Dermis blood vessel endothelial cell (primary cell): ENCODE data around the gene GSTT2B. TPM values are rescaled to one million over a fixed set of nuclear protein-coding genes. Genes with fewer than 3 reads are reported as not detected.
"Not testable (repeated sequence)": the region's sequence is repeated elsewhere in the genome, so short reads cannot be mapped to it uniquely, and the experiment has no call there.

Experiments used
- DNase-seq: peaks from one replicate; pipeline ENCODE4 v3.0.0; 2010
- total RNA-seq: library from RNA; depleted of rRNA; stranded (reverse); fragments of >200 nt; gene quantifications from 2 replicates; pipeline ENCODE4 v1.2.3, GENCODE V29; 2014

The GSTT2B gene
- total RNA-seq, 1 donor from 2014 or later, result 1.4 TPM

- peak; percentile 84 for DNase-seq
Observed at GRCh38 chr22:23984430-23984829, 23.4 kb upstream of the GSTT2B start.

GRCh38 chr22:23980567-23980966 lies 19.6 kb upstream of the GSTT2B start:
- DNase-seq, result not testable (repeated sequence)

- DNase-seq, result not testable (repeated sequence)
Observed at GRCh38 chr22:23979557-23980240, 18.7 kb upstream of the GSTT2B start, which contains the start of gene GSTT2. Gene GSTT2, plus strand, starts transcription at chr22:23980134.

GRCh38 chr22:23977304-23977703 lies 16.3 kb upstream of the GSTT2B start:
- DNase-seq, result not testable (repeated sequence)

- DNase-seq, result not testable (repeated sequence)
Observed at GRCh38 chr22:23974836-23975352, 13.9 kb upstream of the GSTT2B start.

GRCh38 chr22:23974345-23974744 lies 13.3 kb upstream of the GSTT2B start, which contains the start of gene DDT:
Gene DDT, minus strand, starts transcription at chr22:23974441. Its CDS starts 27 bp downstream, at chr22:23974414.
- DNase-seq, result not testable (repeated sequence)

- DNase-seq, result not testable (repeated sequence)
Observed at GRCh38 chr22:23971927-23972326, 10.9 kb upstream of the GSTT2B start.

- no peak for DNase-seq
Observed at GRCh38 chr22:23970816-23971486, 10.0 kb upstream of the GSTT2B start.

GRCh38 chr22:23970201-23970641 lies 9.2 kb upstream of the GSTT2B start:
- DNase-seq, result no peak

GRCh38 chr22:23969071-23969470 lies 8.1 kb upstream of the GSTT2B start:
- no peak for DNase-seq

- not testable (repeated sequence) for DNase-seq
Observed at GRCh38 chr22:23966568-23966967, 5.6 kb upstream of the GSTT2B start, which contains the start of gene DDTL. Gene DDTL, plus strand, starts transcription at chr22:23966888. Its CDS starts 27 bp downstream, at chr22:23966915.

GRCh38 chr22:23966094-23966493 lies 5.1 kb upstream of the GSTT2B start:
- not testable (repeated sequence) for DNase-seq

GRCh38 chr22:23956301-23956900 lies 4.6 kb downstream of the GSTT2B start:
- peak; percentile 82 for DNase-seq

- not testable (repeated sequence) for DNase-seq
Observed at GRCh38 chr22:23955886-23956285, 5.1 kb downstream of the GSTT2B start.

GRCh38 chr22:23954991-23955305 lies 6.0 kb downstream of the GSTT2B start:
- not testable (repeated sequence) for DNase-seq

GRCh38 chr22:23954193-23954990 lies 6.6 kb downstream of the GSTT2B start:
- DNase-seq, result not testable (repeated sequence)

GRCh38 chr22:23953485-23953884 lies 7.5 kb downstream of the GSTT2B start:
- DNase-seq, result not testable (repeated sequence)

GRCh38 chr22:23952794-23953405 lies 8.1 kb downstream of the GSTT2B start:
- not testable (repeated sequence) for DNase-seq

- DNase-seq, result not testable (repeated sequence)
Observed at GRCh38 chr22:23951383-23951782, 9.6 kb downstream of the GSTT2B start.

- DNase-seq, result not testable (repeated sequence)
Observed at GRCh38 chr22:23949764-23950163, 11.2 kb downstream of the GSTT2B start.

- DNase-seq, result not testable (repeated sequence)
Observed at GRCh38 chr22:23947391-23947790, 13.6 kb downstream of the GSTT2B start.

- not testable (repeated sequence) for DNase-seq
Observed at GRCh38 chr22:23940166-23940565, 20.8 kb downstream of the GSTT2B start.
